Coronary artery (tissue), 2 donors: Measurements from ENCODE around the gene LRRC14B.
A peak's percentile ranks its signal among the peaks of the same experiment; 100 is the strongest.

Experiments used
- DNase-seq: peaks from one replicate; pipeline ENCODE4 v3.0.0-alpha.2; 2017; ENCODE audit warnings: low spot score
- H3K27ac ChIP-seq, 2 donors: fragments of 200-600 bp; sonication (generic); one replicate each; pipeline ENCODE4 v1.5.1; 2016 to 2019
- H3K4me3 ChIP-seq: fragments of 200-600 bp; sonication (generic); 2 replicates; pipeline ENCODE4 v1.5.1; 2016; ENCODE audit warnings: mild to moderate bottlenecking, moderate library complexity
- CTCF ChIP-seq: fragments of 200-600 bp; sonication (generic); IDR thresholded peaks from one replicate; pipeline ENCODE4 v1.5.1; 2019; ENCODE audit warnings: antibody characterized with exemption

The LRRC14B gene

GRCh38 chr5:147751-148150 lies 43.5 kb upstream of the LRRC14B start:
- DNase-seq: no peak
- H3K4me3 ChIP-seq: no peak overlapping the region
- TF ChIP-seq CTCF: no peak
- no peak overlapping the region for H3K27ac ChIP-seq

DNA sequence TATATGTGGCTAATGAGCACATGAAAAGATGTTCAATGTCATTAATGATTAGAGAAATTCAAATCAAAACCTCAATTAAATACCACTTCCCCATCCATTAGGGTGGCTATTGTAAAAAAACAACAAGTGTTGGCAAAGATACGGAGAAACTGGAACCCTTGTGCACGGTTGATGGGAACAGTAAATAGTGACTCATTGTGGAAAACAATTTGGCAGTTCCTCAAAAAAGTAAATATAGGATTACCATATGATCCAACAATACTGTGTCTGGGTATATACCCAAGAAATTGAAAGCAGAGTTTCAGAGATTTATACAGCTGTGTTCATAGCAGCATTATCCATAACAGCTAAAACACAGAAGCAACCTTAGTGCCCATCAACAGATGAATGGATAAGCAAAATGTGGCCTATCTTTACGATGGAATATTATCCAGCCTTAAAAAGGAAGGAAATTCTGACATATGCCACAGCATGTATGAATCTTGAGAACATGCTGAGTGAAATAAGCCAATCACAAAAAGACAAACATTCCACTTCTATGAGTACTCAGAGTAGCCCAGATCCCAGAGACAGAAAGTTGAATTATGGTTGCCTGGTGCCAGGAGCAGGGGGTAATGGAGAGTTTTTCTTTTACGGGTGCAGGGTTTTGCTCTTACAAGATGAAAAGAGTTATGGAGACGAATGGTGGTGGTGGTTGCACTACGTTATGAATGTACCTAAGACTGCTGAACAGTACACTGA lies 41.4 kb upstream of the LRRC14B start:
- H3K4me3 ChIP-seq: no peak overlapping the region
- no peak for TF ChIP-seq CTCF
- no peak for DNase-seq
- no peak overlapping the region for H3K27ac ChIP-seq

GRCh38 chr5:150746-151145 lies 40.5 kb upstream of the LRRC14B start:
- Histone ChIP-seq H3K27ac (no peak overlapping the region), H3K4me3 (no peak overlapping the region)
- no peak for DNase-seq
- TF ChIP-seq CTCF: no peak

- TF ChIP-seq CTCF: no peak
- no peak for DNase-seq
- Histone ChIP-seq H3K4me3 (no peak overlapping the region), H3K27ac (no peak overlapping the region)
These were observed 39.2 kb upstream of the LRRC14B start for GRCh38 chr5:152077-152476.

GRCh38 chr5:153256-153655 lies 38.0 kb upstream of the LRRC14B start:
- Histone ChIP-seq H3K4me3 (no peak overlapping the region), H3K27ac (no peak overlapping the region)
- DNase-seq: peak; percentile 46
- TF ChIP-seq CTCF: no peak

GRCh38 chr5:154236-154635 lies 37.1 kb upstream of the LRRC14B start:
- no peak for DNase-seq
- H3K4me3 ChIP-seq: no peak overlapping the region
- H3K27ac ChIP-seq: no peak overlapping the region
- TF ChIP-seq CTCF: no peak

- Histone ChIP-seq H3K4me3 (no peak overlapping the region), H3K27ac (no peak overlapping the region)
- no peak for TF ChIP-seq CTCF
- peak; percentile 45 for DNase-seq
These were observed 36.5 kb upstream of the LRRC14B start for GRCh38 chr5:154826-155225.
